SHP77 treated with DMSO at 0.1 percent for 48 hours (cell line): ENCODE measurements around the gene RHOV.

Source experiments
- DNase-seq: peaks from one replicate; lab custom pipeline; 2025; lab: John Stamatoyannopoulos, UW

Gene RHOV

GRCh38 chr15:40902605-40903561 lies 28.8 kb upstream of the RHOV start:
- no peak for DNase-seq

- DNase-seq = no peak
These were observed 27.0 kb upstream of the RHOV start for GRCh38 chr15:40901053-40901443.

GRCh38 chr15:40900256-40901052 lies 26.4 kb upstream of the RHOV start:
- DNase-seq = no peak

- DNase-seq = no peak
These were observed 25.6 kb upstream of the RHOV start for GRCh38 chr15:40899536-40900207.

- DNase-seq = peak; percentile 49
These were observed 20.8 kb upstream of the RHOV start for GRCh38 chr15:40894681-40895448.

GRCh38 chr15:40893733-40894680 lies 20.0 kb upstream of the RHOV start, which contains the start of gene VPS18:
VPS18 (plus strand) TSS chr15:40894450; CDS start chr15:40894769, 319 bp downstream.
- peak; percentile 83 for DNase-seq

- no peak for DNase-seq
These were observed 19.1 kb upstream of the RHOV start for GRCh38 chr15:40893019-40893670.

- DNase-seq = no peak
These were observed 18.5 kb upstream of the RHOV start for GRCh38 chr15:40892447-40893012.

GRCh38 chr15:40891810-40892446 lies 17.9 kb upstream of the RHOV start:
- DNase-seq = peak; percentile 59

- no peak for DNase-seq
These were observed 17.1 kb upstream of the RHOV start for GRCh38 chr15:40891138-40891537.

- DNase-seq = no peak
These were observed 15.1 kb upstream of the RHOV start for GRCh38 chr15:40889112-40889511.

- no peak for DNase-seq
These were observed 12.6 kb upstream of the RHOV start for GRCh38 chr15:40886586-40886985.

GRCh38 chr15:40881351-40881750 lies 7.3 kb upstream of the RHOV start:
- no peak for DNase-seq

GRCh38 chr15:40879609-40880008 lies 5.6 kb upstream of the RHOV start:
- no peak for DNase-seq

- no peak for DNase-seq
These were observed 4.8 kb upstream of the RHOV start for GRCh38 chr15:40878785-40879184.

- no peak for DNase-seq
These were observed 3.7 kb upstream of the RHOV start for GRCh38 chr15:40877694-40878093.

GRCh38 chr15:40875991-40876730 lies 2.1 kb upstream of the RHOV start:
- no peak for DNase-seq
